GM18868 (cell line): ENCODE measurements around the gene CFAP53.
"Not testable (repeated sequence)": the region's sequence is repeated elsewhere in the genome, so short reads cannot be mapped to it uniquely, and the experiment has no call there.

ENCODE experiments used
- ATAC-seq: cut with Tn5 transposase; IDR thresholded peaks from one replicate; pipeline ENCODE4 v1.9.1; 2021; ENCODE audit warnings: mild to moderate bottlenecking, moderate library complexity; ENCODE audit not compliant: unreplicated experiment

CFAP53 gene

GRCh38 chr18:50273203-50274043 is 7.1 kb upstream of the CFAP53 start:
- no peak for ATAC-seq

GRCh38 chr18:50272568-50272967 is 6.3 kb upstream of the CFAP53 start:
- no peak for ATAC-seq

GRCh38 chr18:50268022-50268747 is 1.9 kb upstream of the CFAP53 start:
- peak; percentile 45 for ATAC-seq

GRCh38 chr18:50262977-50263376 is 3.3 kb downstream of the CFAP53 start:
- no peak for ATAC-seq

- ATAC-seq: no peak
Measured at GRCh38 chr18:50250935-50251334, 15.4 kb downstream of the CFAP53 start.

- ATAC-seq: no peak
Measured at GRCh38 chr18:50249576-50249975, 16.7 kb downstream of the CFAP53 start.

GRCh38 chr18:50247561-50247960 is 18.7 kb downstream of the CFAP53 start:
- ATAC-seq: no peak

GRCh38 chr18:50241768-50242167 is 24.5 kb downstream of the CFAP53 start:
- not testable (repeated sequence) for ATAC-seq

- no peak for ATAC-seq
Measured at GRCh38 chr18:50240080-50240563, 26.2 kb downstream of the CFAP53 start.

- no peak for ATAC-seq
Measured at GRCh38 chr18:50232419-50232818, 33.9 kb downstream of the CFAP53 start.

GRCh38 chr18:50231621-50232020 is 34.7 kb downstream of the CFAP53 start:
- no peak for ATAC-seq

- ATAC-seq: not testable (repeated sequence)
Measured at GRCh38 chr18:50220249-50220648, 46.0 kb downstream of the CFAP53 start.

- ATAC-seq: peak; percentile 52
Measured at GRCh38 chr18:50218432-50219197, 47.7 kb downstream of the CFAP53 start.

GRCh38 chr18:50209311-50209710 is 57.0 kb downstream of the CFAP53 start:
- ATAC-seq: no peak

GRCh38 chr18:50207722-50208121 is 58.6 kb downstream of the CFAP53 start:
- ATAC-seq: no peak

GRCh38 chr18:50203801-50204604 is 62.3 kb downstream of the CFAP53 start:
- no peak for ATAC-seq

GRCh38 chr18:50201476-50202018 is 64.7 kb downstream of the CFAP53 start:
- ATAC-seq: no peak

GRCh38 chr18:50199921-50200320 is 66.4 kb downstream of the CFAP53 start:
- ATAC-seq: no peak

GRCh38 chr18:50199346-50199855 is 66.9 kb downstream of the CFAP53 start:
- ATAC-seq: no peak

- no peak for ATAC-seq
Measured at GRCh38 chr18:50196261-50196660, 70.0 kb downstream of the CFAP53 start.
